ENCODE data around the gene ANKRD39. TPM values are rescaled to one million over a fixed set of nuclear protein-coding genes. Genes with fewer than 3 reads are reported as not detected.
A peak's percentile ranks its signal among the peaks of the same experiment; 100 is the strongest.

Gene ANKRD39
- total and polyA plus RNA-seq, 9 of the 15 experiments (the other 6 are each of a cell fraction or from before 2014, with no cell fraction given) = 8.2 to 33.1 (median 23.8) TPM

DNA sequence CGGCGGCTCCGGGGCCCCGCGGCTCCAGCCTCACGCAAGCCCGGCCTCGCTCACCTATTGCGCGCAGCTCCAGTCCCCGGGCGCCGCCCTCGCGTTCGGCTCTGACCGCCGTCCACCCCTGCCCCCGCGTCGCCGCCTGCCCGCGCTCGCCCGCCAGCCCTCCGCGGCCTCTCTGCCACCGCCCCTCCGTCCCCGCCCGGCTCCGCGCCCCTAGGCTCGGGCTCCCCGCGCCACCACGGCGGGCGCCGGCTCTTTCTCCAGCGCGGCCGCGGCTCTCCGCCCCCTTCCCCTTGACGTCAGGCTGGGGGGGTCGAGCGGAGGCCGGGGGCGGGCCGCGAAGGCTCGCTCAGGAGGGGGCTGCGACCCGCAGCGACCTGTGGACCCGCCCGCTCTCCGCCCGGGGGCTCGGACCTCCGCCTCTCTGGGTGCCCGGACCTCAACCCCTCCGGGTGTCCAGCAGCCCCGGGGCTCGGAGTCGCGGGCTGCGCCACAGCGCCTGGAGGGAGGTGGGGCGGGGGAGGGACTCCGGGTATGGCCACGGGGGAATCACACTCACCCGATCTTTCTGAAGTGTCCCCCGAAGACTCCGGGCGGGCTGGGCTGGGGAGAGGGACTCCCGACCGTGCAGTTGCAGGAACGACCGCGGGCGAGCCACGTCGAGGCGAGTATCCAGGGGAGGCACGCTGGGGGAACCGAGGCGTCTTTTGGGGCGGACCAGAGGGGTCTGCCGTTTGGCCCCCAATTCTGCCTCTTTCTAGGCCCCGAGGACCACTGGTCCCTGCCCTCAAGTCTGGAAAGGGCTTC is 12.2 kb upstream of the ANKRD39 start, which contains the start of gene SEMA4C (continued):
- TF ChIP-seq, protein P1, sequence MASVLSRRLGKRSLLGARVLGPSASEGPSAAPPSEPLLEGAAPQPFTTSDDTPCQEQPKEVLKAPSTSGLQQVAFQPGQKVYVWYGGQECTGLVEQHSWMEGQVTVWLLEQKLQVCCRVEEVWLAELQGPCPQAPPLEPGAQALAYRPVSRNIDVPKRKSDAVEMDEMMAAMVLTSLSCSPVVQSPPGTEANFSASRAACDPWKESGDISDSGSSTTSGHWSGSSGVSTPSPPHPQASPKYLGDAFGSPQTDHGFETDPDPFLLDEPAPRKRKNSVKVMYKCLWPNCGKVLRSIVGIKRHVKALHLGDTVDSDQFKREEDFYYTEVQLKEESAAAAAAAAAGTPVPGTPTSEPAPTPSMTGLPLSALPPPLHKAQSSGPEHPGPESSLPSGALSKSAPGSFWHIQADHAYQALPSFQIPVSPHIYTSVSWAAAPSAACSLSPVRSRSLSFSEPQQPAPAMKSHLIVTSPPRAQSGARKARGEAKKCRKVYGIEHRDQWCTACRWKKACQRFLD (CRISPR knock-in tag; IDR thresholded peaks at IDR 0.05) = 0 out of 2 replicates have a peak, but pooled peaks have one; percentile 39
- no peak for TF ChIP-seq RBM39 (optimal IDR thresholded peaks at IDR 0.05; ENCODE audit: low read depth, low read length)
- no peak for TF ChIP-seq NCOA4 (IDR thresholded peaks at IDR 0.05; ENCODE audit: partially characterized antibody)
- TF ChIP-seq ZNF347 (CRISPR knock-in tag; IDR thresholded peaks at IDR 0.05; ENCODE audit: low read depth) = no peak
- TF ChIP-seq, protein P2, sequence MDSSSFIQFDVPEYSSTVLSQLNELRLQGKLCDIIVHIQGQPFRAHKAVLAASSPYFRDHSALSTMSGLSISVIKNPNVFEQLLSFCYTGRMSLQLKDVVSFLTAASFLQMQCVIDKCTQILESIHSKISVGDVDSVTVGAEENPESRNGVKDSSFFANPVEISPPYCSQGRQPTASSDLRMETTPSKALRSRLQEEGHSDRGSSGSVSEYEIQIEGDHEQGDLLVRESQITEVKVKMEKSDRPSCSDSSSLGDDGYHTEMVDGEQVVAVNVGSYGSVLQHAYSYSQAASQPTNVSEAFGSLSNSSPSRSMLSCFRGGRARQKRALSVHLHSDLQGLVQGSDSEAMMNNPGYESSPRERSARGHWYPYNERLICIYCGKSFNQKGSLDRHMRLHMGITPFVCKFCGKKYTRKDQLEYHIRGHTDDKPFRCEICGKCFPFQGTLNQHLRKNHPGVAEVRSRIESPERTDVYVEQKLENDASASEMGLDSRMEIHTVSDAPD (CRISPR knock-in tag; IDR thresholded peaks at IDR 0.05) = no peak
- TF ChIP-seq NCOA6 (IDR thresholded peaks at IDR 0.05) = no peak
- no peak for TF ChIP-seq ZNF316 (IDR thresholded peaks at IDR 0.05)
- no peak for TF ChIP-seq ZNF507 (tag; conservative IDR thresholded peaks at IDR 0.05)
- TF ChIP-seq SMARCA5 (IDR thresholded peaks at IDR 0.05) = no peak
- TF ChIP-seq, protein P3, sequence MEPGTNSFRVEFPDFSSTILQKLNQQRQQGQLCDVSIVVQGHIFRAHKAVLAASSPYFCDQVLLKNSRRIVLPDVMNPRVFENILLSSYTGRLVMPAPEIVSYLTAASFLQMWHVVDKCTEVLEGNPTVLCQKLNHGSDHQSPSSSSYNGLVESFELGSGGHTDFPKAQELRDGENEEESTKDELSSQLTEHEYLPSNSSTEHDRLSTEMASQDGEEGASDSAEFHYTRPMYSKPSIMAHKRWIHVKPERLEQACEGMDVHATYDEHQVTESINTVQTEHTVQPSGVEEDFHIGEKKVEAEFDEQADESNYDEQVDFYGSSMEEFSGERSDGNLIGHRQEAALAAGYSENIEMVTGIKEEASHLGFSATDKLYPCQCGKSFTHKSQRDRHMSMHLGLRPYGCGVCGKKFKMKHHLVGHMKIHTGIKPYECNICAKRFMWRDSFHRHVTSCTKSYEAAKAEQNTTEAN (CRISPR knock-in tag; IDR thresholded peaks at IDR 0.05) = no peak
- 0 out of 2 replicates have a peak, but pooled peaks have one; percentile 4 for TF ChIP-seq MYC (IDR thresholded peaks at IDR 0.05; ENCODE audit: low read depth, low read length)
- TF ChIP-seq MYC (CRISPR knock-in tag; IDR thresholded peaks at IDR 0.05; ENCODE audit: borderline replicate concordance, low read depth) = no peak
- TF ChIP-seq SRSF1 (IDR thresholded peaks at IDR 0.05; ENCODE audit: low read depth, low read length) = no peak
- TF ChIP-seq TARDBP (IDR thresholded peaks at IDR 0.05) = no peak
- TF ChIP-seq RAD51 (IDR thresholded peaks at IDR 0.05; ENCODE audit: borderline replicate concordance, low read depth) = no peak
- TF ChIP-seq, protein P4, sequence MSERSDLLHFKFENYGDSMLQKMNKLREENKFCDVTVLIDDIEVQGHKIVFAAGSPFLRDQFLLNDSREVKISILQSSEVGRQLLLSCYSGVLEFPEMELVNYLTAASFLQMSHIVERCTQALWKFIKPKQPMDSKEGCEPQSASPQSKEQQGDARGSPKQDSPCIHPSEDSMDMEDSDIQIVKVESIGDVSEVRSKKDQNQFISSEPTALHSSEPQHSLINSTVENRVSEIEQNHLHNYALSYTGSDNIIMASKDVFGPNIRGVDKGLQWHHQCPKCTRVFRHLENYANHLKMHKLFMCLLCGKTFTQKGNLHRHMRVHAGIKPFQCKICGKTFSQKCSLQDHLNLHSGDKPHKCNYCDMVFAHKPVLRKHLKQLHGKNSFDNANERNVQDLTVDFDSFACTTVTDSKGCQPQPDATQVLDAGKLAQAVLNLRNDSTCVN (CRISPR knock-in tag; IDR thresholded peaks at IDR 0.05) = no peak
- no peak; the same call in 1 of the 2 replicates for TF ChIP-seq GTF2E2 (tag; IDR thresholded peaks at IDR 0.05)
- TF ChIP-seq BCOR (IDR thresholded peaks at IDR 0.05) = no peak
- no peak for TF ChIP-seq ZNF644 (tag; IDR thresholded peaks at IDR 0.05; ENCODE audit: low read depth)
- no peak for TF ChIP-seq ZNF140 (CRISPR knock-in tag; IDR thresholded peaks at IDR 0.05)
- no peak for TF ChIP-seq ZNF77 (CRISPR knock-in tag; IDR thresholded peaks at IDR 0.05)
- no peak for TF ChIP-seq TAF7 (tag; IDR thresholded peaks at IDR 0.05)
- no peak for TF ChIP-seq ZNF445 (CRISPR knock-in tag; IDR thresholded peaks at IDR 0.05; ENCODE audit: low read depth)
- TF ChIP-seq, protein P5, sequence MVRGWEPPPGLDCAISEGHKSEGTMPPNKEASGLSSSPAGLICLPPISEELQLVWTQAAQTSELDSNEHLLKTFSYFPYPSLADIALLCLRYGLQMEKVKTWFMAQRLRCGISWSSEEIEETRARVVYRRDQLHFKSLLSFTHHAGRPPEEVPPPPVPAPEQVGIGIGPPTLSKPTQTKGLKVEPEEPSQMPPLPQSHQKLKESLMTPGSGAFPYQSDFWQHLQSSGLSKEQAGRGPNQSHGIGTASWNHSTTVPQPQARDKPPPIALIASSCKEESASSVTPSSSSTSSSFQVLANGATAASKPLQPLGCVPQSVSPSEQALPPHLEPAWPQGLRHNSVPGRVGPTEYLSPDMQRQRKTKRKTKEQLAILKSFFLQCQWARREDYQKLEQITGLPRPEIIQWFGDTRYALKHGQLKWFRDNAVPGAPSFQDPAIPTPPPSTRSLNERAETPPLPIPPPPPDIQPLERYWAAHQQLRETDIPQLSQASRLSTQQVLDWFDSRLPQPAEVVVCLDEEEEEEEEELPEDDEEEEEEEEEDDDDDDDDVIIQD (CRISPR knock-in tag; IDR thresholded peaks at IDR 0.05) = no peak

Data from K562 (cell line).